ENCODE results near the gene SURF6.
"Not testable (repeated sequence)": the region's sequence is repeated elsewhere in the genome, so short reads cannot be mapped to it uniquely, and the experiment has no call there.

SURF6 gene

GRCh38 chr9:133347985-133348717 lies 12.2 kb upstream of the SURF6 start, which contains the start of the genes MED22 and RPL7A:
TSS of gene MED22 (minus strand) at chr9:133348131. CDS start at chr9:133346662, 1,469 bp downstream.
TSS of gene RPL7A (plus strand) at chr9:133348218. CDS start at chr9:133348244, 26 bp downstream.
- DNase-seq (ENCODE audit: low read depth) = peak; percentile 88

- DNase-seq (ENCODE audit: low read depth) = peak; percentile 14
These were observed 11.6 kb upstream of the SURF6 start for GRCh38 chr9:133347515-133347984.

- no peak for DNase-seq (ENCODE audit: low read depth)
These were observed 10.2 kb upstream of the SURF6 start for GRCh38 chr9:133346021-133346785.

- DNase-seq (ENCODE audit: low read depth) = no peak
These were observed 9.6 kb upstream of the SURF6 start for GRCh38 chr9:133345596-133345995.

GRCh38 chr9:133344979-133345378 lies 9.0 kb upstream of the SURF6 start:
- DNase-seq (ENCODE audit: low read depth) = no peak

GRCh38 chr9:133344071-133344470 lies 8.1 kb upstream of the SURF6 start:
- DNase-seq (ENCODE audit: low read depth) = no peak

- no peak for DNase-seq (ENCODE audit: low read depth)
These were observed 6.6 kb upstream of the SURF6 start for GRCh38 chr9:133342570-133342969.

GRCh38 chr9:133342069-133342406 lies 6.0 kb upstream of the SURF6 start:
- no peak for DNase-seq (ENCODE audit: low read depth)

- DNase-seq (ENCODE audit: low read depth) = no peak
These were observed 5.5 kb upstream of the SURF6 start for GRCh38 chr9:133341369-133342068.

- DNase-seq (ENCODE audit: low read depth) = no peak
These were observed 4.9 kb upstream of the SURF6 start for GRCh38 chr9:133340916-133341315.

GRCh38 chr9:133340256-133340655 lies 4.3 kb upstream of the SURF6 start:
- DNase-seq (ENCODE audit: low read depth) = no peak

- no peak for DNase-seq (ENCODE audit: low read depth)
These were observed 3.7 kb upstream of the SURF6 start for GRCh38 chr9:133339641-133340040.

- DNase-seq (ENCODE audit: low read depth) = not testable (repeated sequence)
These were observed 1.1 kb downstream of the SURF6 start for GRCh38 chr9:133334888-133335287.

GRCh38 chr9:133334161-133334560 lies 1.8 kb downstream of the SURF6 start:
- DNase-seq (ENCODE audit: low read depth) = no peak

- DNase-seq (ENCODE audit: low read depth) = no peak
These were observed 2.4 kb downstream of the SURF6 start for GRCh38 chr9:133333566-133333965.

GRCh38 chr9:133333011-133333410 lies 3.0 kb downstream of the SURF6 start:
- no peak for DNase-seq (ENCODE audit: low read depth)

GRCh38 chr9:133332381-133332730 lies 3.6 kb downstream of the SURF6 start:
- DNase-seq (ENCODE audit: low read depth) = no peak

- no peak for DNase-seq (ENCODE audit: low read depth)
These were observed 4.2 kb downstream of the SURF6 start for GRCh38 chr9:133331641-133332380.

- no peak for DNase-seq (ENCODE audit: low read depth)
These were observed 4.8 kb downstream of the SURF6 start for GRCh38 chr9:133331221-133331620.

GRCh38 chr9:133329306-133330156 lies 6.5 kb downstream of the SURF6 start:
- DNase-seq (ENCODE audit: low read depth) = not testable (repeated sequence)

Data from T follicular helper cell (primary cell).